ENCODE measurements around the gene PTPRJ.

The PTPRJ gene

DNA sequence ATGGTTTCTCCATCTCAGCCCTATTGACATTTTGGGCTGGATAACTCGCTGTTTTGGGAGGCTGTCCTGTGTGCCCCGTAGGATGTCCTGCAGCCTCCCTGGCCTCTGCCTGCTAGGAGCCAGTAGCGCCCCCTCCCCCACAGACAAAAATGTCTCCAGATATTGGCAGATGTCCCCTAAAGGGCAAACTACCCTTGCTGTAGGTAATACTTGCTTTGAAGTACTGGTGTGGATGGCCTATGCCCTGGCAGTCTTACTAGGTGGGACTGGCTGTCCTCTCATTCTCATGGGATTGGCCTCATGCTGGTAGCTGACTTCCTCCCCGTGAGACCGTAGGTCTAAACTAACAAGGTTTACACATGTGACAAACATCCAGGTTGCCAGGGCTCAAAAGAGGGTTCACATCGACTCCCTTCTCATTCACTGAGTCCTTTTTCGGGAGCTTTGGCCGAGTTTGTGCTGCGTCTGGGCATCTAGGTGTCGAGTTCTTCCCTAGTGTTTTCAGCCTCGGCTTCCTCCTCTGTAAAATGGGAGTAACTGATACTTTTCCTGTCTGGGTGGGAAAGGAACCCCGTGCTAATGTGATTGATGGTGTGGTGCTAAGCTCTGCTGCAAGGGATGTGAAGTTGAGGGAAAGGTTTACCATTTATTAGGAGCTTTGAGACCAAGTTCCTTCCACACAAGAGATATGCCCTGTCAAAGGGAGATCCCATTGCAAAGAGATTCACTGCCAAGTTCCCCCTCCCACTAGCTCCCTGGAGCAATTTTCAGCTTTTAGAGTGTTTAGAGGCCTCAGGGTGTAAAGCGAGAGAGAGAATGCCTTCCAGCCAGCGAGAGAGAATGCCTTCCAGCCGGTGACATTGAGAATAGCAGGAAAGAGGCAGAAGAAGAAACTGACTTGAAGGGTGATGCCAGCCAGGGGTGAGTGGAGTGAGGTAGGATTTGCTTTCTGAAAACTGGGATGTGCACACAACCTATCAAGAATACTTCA lies 17.0 kb downstream of the PTPRJ start:
- no peak for DNase-seq (ENCODE audit: low read depth)

DNA sequence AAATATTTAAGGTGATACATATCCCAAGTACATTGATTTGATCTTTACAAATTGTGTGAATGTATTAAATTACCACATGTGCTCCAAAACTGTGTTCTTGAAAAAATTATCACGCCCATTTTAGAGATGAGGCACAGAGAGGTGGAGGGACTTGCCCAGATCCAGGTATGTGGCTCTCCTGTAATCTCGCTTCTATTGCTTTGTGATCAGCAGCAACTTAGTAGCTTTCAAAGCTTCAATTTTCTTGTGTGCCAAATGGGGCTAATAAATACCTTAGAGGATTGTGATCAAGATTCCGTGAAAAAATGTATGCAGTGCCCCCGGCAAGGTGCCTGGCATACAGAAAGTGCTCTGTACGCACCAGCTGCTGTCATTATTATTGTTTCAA lies 18.0 kb downstream of the PTPRJ start:
- DNase-seq (ENCODE audit: low read depth): no peak

DNA sequence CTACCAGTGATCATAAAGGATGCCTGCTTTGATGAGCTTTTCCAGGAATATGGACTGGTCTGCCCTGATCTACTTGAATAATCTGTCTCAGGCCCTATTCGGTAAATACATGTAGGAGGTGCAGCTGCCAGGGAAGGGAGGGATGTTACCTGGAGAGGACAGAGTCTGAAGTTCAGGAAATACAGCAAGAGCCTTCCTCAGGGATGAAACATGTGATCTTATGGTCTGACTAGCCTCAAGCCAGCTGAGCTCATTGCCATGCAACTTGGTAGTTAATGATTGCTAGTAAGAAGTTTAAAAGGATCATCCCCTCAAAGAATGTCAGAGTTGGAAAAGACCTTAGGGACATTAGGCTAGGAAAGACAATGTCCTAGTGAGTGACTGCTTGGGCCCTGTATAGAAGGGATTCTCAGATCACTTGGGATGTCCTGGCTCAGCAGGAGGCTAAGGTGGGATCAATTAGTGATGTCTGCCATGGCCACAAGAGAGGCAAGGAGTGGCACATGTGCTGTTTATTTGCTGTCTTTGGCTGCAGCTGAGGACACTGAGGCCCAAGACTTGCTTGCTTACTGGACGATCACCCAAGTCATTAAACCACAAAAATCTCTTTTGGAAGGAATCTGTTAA lies 18.5 kb downstream of the PTPRJ start:
- DNase-seq (ENCODE audit: low read depth): no peak

DNA sequence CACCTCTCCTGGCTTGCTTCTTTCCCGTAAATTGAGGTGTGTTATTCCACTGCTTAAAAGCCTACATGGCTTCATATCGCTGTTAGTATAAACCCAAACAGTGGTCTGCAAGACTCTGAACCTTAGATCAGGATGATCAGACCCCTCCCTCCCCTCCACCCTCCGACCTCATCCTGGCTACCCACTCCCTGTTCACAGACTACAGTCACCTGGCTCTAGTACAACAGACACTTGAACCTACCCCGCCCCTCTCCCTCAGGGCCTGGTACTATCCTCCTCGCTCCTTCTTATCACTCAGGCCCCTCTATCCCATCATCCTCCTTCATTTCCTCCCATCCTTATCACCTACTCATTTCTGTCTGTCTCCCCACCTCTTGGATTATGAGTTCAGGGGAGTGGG lies 20.1 kb downstream of the PTPRJ start:
- DNase-seq (ENCODE audit: low read depth): no peak

DNA sequence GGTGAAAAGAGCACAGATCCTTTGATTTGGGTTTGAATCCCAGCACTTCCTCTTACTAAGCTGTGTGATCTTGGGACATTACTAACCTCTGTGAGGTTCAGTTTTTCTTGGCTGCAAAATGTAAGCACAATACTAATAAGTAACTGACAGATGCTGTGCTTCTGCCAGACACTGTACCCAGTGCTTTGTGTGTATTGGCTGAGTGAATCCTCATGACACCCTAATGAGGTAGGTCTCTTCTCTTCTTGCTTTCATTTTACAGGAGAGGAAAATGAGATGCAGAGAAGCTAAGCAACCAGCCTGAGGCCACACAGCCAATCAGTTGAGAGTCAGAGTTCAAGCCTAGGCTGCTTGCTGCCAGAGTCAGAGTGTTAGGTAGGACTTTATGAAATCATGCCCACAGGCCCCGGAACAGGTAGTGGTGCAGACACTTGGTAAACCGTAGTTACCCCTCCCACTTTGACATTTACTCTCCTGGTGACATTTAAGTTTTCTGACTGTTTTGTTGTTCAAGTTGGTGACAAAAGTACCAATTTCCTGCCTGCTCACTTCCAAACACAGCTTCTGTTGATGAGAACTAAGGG lies 21.2 kb downstream of the PTPRJ start:
- no peak for DNase-seq (ENCODE audit: low read depth)

DNA sequence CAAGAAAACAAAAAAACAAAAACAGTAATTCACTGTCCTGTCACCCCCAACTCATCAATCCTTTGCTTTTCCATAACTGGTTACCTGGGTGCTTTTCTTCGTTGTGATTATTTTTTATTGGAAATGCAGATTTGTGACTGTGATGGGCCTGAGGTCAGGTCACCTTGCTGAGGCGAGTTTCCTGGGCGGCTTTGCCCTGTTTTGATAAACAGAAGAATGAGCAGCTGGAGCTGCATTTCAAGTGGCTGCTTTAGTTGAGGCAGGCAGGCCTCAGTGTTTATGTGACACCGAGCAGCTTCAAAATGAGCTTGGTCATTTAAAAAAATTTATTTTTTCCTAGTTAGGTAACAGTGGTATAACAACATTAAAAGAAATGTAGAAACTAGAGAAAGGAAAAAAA lies 22.2 kb downstream of the PTPRJ start:
- DNase-seq (ENCODE audit: low read depth): no peak

DNA sequence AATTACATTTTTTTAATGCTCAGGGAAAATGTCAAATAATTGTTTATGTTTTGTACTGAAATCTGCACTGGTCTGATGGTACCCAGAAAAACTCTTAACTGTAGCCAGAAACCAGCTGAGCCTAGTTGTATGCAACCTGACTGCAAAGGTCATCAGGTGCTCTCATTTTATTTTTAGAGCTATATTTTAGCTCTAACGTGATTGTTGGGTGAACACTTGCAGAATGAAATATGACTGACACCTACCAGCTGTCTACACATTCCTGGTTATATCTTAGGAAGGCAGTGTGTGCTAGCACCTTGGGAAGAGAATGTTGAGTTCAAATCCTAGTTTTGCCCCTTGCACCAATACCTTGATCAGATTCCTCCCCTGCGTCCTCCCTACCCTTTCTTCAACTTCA lies 23.6 kb downstream of the PTPRJ start:
- no peak for DNase-seq (ENCODE audit: low read depth)

DNA sequence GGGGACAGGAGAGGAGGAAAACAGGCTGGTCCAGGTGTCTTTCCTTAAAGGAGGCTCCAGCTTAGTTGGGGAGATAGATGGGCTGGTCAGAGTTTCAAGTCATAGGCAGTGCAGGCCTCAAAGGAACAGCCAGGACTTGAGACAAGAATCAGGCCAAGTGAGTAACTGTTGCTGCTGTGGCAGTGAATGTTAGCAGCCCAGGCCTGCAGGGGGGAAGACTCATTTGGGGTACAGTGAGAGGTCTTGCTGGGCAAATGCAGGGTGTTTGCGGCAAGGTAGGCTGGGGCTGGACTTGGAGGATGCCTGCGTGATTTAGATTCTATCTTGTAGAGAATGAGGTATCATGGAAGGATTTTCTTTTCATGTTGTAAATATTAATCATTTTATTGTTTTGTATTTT lies 24.1 kb downstream of the PTPRJ start:
- no peak for DNase-seq (ENCODE audit: low read depth)

DNA sequence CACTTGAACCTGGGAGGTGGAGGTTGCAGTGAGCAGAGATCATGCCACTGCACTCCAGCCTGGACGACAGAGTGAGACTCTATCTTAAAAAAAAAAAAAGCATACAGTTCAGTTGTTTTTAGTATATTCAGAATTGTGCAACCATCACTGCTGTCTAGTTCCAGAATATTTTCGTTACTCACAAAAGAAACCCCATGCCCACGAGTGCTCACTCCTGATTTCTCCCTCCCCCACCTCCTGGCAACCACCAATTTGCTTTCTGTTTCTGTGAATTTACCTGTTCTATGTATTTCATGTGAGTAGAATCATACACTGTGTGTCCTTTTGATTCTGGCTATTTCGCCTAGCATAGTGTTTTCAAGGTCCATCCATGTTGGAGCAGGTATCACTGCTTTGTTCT lies 24.8 kb downstream of the PTPRJ start:
- no peak for DNase-seq (ENCODE audit: low read depth)

DNA sequence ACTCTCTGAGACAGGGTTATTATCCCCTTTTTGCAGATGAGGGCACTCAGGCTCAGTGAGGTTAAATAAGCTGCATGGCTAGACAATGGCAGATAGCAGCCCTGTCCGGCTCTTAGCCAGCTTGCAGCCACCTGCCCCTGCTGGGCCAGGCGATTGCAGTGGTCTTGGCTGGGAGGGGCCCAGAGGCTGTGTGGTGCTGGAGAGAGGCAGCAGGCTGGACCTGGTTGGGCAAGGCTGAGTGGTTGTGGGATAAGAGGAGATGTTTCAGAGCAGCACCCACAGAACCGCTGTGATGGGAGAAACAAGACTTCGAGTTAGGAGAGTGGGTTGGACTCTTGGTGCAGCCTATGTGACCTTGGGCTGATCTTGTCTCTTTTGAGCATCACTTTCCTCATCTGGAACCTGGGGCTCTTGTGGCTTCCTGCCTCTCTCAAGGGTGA lies 25.5 kb downstream of the PTPRJ start:
- no peak for DNase-seq (ENCODE audit: low read depth)

DNA sequence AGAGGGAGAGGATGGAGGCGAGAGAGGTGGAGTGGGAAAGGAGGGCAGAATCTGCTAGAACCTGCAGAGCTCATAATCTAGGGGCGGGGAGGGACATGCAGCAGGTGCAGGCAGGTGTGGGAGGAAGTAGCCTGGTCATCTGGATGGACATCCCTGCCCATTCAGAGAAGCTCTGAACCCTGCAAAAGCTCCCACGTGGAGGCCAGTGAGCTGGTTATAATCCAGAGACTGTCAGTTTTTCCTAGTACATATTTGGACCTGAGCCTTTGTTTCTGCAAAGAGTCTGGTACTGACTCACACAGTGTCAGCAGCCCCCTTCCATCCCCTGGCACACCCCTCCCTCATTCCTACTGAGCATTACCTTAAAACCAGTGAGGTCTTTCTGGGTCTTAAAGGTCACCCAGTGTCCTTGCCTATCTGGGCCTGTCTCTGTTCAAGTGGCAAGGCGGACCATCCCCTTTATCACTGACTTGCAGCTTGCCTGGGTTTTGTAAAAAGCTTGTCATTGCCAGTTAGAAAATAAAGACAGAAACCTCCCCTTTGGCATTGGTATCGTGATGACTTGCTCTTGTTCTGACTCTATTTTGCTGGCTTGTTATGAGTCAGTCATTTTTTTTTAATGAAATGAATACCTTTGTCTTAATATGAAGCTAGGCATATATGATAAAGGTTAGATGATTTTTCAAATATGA lies 26.1 kb downstream of the PTPRJ start:
- DNase-seq (ENCODE audit: low read depth): no peak

DNA sequence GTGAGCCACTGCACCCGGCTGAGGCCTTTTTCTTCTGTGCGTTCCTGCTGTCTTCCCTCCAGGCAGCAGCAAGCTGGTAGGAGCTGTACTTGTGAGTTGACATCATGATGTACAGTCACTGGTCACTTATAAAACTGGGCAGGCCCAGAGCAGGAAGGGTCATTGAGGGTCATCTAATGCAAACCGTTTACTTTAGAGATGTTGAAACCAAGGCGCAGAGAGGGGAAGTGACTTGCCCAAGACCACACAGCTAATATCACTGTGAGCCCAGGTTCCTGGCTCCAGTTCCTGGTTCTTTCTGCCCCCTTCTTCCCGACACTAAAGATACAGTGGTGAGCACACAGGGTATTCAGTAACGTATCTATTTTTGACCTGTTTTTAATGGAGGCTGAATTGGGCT lies 27.3 kb downstream of the PTPRJ start:
- no peak for DNase-seq (ENCODE audit: low read depth)

DNA sequence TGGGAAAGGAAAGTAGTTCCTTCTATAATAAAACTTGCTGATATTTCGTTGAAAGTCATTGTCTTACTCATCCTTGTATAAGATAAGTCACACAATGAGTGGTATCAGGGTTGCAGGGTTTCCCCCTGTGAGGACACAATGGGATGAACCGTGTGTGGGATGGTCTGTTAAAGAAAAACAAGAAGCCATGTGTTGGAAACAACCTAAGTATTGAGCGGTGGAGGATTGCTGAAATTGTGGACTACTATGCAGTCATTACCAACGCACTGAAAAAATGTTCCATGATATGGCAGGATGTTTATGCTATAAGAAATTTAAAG lies 28.6 kb downstream of the PTPRJ start:
- DNase-seq (ENCODE audit: low read depth): no peak

DNA sequence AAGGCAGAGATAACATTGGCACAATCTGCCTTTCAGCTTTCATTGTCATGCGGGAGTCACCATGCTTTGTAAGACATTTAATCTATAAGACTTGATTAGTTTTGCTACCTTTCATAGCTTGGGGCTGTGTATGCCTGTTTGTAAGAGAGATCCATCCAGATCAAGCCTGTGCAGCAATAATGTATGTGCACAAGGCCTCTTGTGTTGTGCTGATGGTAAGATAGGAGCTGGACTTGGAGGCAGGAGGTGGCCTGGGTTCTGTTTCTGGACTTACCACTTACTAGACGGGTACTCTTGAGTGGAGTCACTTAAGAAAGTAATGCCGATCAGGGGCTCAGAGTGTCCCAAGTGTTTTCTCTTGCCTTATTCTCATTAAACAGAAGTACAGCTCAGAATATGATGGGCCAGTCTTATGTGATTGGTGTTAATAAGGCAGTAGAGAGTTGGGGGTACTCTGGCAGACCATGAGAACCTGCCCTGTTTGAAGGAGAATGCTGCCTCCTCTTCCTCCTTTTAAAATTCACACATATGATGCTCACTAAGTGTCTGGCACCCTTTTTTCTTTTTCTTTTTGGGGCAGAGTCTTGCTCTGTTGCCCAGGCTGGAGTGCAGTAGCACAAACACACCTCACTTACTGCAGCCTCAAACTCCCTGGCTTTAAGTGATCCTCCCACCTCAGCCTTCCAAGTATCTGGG lies 30.9 kb downstream of the PTPRJ start:
- no peak for DNase-seq (ENCODE audit: low read depth)

DNA sequence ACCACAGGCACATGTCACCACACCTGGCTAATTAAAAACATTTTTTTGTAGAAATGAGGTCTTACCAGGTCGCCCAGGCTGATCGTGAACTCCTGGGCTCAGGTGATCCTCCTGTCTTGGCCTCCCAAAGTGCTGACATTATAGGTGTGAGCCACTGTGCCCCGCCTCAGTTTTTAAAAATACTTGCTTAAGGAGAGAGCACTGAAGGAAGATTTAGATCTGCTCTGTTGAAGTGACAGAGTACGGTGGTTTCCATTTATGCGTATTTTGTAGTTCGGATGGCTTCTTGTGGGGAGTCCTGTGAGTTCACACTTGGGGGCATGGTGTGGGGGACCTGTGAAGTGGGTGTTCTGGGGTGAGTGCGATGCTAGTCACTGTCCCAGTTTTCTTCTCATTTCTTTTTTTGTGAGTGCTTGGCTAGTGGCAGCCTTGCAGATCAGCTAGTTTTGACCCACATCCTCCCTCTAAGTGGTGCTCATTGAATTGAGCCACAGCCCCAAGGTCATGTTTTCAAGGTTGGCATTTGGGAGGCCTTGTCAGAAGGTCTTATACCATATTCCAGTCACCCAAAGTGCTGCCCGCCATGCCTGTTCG lies 31.5 kb downstream of the PTPRJ start:
- DNase-seq (ENCODE audit: low read depth): no peak

DNA sequence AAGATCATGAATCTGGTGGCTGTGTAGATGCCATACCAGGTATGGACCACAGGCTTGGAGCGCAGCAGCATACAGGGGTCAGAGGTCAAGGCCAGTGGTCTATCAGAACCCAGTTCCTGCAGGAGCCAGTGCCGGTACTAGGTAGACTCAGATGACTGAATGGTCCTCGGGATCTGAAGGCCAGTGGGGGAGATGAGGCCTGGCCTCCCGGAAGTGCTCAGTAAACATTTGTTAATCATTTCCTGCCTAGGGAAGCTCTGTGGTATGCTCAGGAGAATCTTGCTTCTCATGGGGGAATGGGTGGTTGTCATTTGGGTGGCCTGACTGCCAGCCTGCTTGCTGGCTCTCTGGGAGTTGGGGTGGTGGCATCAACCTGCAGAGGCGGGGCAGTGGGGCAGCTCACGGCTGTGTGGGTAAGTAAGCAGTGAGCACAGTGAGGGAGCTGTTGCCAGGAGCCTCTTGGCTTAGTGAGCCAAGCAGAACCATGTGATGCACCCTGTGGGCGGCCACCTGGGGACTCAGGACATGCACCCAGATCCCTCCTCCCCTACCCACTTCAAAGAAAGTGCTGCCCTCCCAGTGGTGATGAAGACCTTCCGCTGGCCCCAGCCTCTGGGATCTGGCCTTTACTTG lies 33.0 kb downstream of the PTPRJ start:
- DNase-seq (ENCODE audit: low read depth): no peak

DNA sequence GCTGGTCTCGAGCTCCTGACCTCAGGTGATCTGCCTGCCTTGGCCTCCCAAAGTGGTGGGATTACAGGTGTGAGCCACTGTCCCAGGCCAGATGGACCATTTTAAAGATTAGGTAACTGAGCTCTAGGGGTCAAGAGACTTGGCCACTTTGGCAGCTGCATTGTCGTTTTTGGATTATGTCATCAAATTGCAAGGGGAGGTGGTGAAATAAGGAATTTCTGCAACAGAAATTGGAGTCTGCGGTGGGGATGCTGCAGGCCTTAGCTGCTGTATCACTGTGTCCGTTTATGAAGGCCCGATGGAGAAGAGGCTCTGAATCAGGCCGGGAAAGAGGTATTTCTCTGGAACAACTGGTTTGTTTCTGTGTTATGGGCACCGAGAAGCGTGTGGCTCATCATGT lies 34.6 kb downstream of the PTPRJ start:
- no peak for DNase-seq (ENCODE audit: low read depth)

DNA sequence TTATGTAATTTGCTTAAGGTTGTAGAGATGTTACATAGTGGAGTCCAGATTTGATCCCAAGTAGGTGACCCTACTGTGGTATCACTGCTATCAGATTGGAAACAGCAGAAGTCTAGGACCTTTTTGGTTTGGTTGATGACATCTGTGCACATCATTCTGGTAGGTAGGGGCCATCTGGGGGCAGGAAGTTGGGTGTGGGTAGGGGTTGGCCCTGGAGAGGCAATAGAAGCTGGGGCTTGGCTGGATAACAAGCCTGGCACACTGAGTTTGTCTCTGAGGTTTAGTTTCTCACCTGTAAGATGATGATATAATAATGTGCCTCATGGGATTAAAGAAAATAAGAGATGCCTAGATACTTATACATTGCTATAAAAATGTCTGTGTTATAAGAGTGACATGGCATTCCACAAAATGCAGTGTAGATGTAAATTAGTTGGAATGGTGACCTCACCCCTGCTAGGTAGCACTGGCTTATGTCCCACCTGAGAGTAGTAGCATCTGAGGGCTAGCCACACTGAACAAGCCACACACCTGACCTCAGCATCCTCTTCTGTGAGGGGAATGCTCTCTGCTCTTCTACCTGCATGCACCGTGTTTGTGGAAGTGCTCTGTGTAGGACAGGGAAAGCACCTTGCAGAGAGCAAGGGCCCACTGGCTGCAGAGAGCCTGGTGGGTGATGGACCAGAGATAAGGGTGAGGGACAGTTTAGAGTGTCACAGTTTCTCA lies 36.9 kb downstream of the PTPRJ start:
- DNase-seq (ENCODE audit: low read depth): no peak

DNA sequence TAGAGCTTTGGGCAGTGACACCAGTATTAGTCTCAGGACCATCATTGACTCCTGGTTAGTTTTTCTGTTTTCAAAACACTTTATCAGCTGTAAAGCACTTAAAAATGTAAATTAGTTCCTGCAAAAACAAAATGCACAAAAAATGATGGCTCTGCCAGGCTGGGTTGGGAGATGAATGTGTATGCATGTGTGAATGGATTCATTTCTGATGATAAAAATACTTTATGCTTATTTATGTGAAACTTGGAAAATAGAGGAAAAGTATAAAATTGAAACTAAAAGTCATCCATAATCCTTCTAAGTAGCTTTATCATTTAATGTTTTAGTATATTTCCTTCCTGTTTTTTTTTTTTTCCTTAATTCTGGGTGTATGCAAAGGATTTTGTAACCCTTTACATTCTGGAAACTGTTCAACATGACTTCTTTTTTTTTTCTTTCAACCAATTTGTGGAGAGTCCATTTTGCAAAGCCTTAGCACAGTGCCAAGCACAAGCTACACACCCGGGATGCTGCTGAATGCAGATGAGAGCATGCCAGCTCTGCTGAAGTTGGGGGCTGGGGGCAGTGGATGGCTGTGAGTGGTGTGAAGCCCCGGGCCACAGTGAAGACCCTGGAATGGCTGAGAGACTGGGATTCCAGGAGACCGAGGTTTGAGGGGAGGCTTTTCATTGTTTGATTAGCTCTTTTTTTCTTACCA lies 37.6 kb downstream of the PTPRJ start:
- DNase-seq (ENCODE audit: low read depth): no peak
